Caco-2 (cell line): ENCODE results near the gene TMEM217. TPM values are rescaled to one million over a fixed set of nuclear protein-coding genes. Genes with fewer than 3 reads are reported as not detected.

Source experiments
- BruUV-seq: library from RNA; stranded (reverse); fragments of 400-500 nt; replicated peaks from 2 replicates; lab custom pipeline; 2021; lab: Mats Ljungman, UMichigan
- CTCF ChIA-PET: fragments of 300-600 bp; sonication (Branson Sonifier 250); formaldehyde crosslinking; loops from one replicate; lab custom pipeline; 2022; ENCODE audit warnings: antibody characterized with exemption; lab: Charles Lee
- POLR2A ChIA-PET: fragments of 300-600 bp; sonication (Branson Sonifier 250); formaldehyde crosslinking; loops from one replicate; lab custom pipeline; 2022; ENCODE audit warnings: antibody characterized with exemption; lab: Charles Lee
- DNase-seq, 2 experiments: peaks; one replicate each; pipeline versions ENCODE4 v3.0.0 to v3.0.0-alpha.2; 2020 to 2022
- H3K27me3 ChIP-seq: replicated peaks from 2 replicates; pipeline ENCODE4 v1.6.0; 2011; ENCODE audit warnings: low read length; ENCODE audit not compliant: control insufficient read depth, insufficient read depth
- H3K36me3 ChIP-seq: 2 replicates; pipeline ENCODE4 v1.5.1; 2011; ENCODE audit warnings: low read length; ENCODE audit not compliant: control insufficient read depth, insufficient read depth
- H3K4me1 ChIP-seq: fragments of 250-450 bp; sonication (Bioruptor Pico); 2 replicates; pipeline ENCODE4 v1.5.1; 2020; ENCODE audit warnings: mild to moderate bottlenecking
- H3K4me3 ChIP-seq: 2 replicates; pipeline ENCODE4 v1.5.1; 2011; ENCODE audit warnings: low read depth, mild to moderate bottlenecking, control low read depth, low read length
- H3K9me3 ChIP-seq: fragments of 250-450 bp; sonication (Bioruptor Pico); 2 replicates; pipeline ENCODE4 v1.5.1; 2020; ENCODE audit warnings: mild to moderate bottlenecking, moderate library complexity
- H3K27ac Mint-ChIP-seq: one replicate; pipeline ENCODE4 v1.8.0; 2022; ENCODE audit warnings: mixed read lengths; ENCODE audit not compliant: unreplicated experiment
- H3K27me3 Mint-ChIP-seq: one replicate; pipeline ENCODE4 v1.8.0; 2022; ENCODE audit warnings: mixed read lengths; ENCODE audit not compliant: insufficient read depth, unreplicated experiment
- H3K36me3 Mint-ChIP-seq: one replicate; pipeline ENCODE4 v1.8.0; 2022; ENCODE audit warnings: mild to moderate bottlenecking, mixed read lengths; ENCODE audit not compliant: insufficient read depth, unreplicated experiment
- H3K4me1 Mint-ChIP-seq: one replicate; pipeline ENCODE4 v1.8.0; 2022; ENCODE audit warnings: low read depth, mixed read lengths; ENCODE audit not compliant: unreplicated experiment
- H3K4me3 Mint-ChIP-seq: one replicate; pipeline ENCODE4 v1.8.0; 2022; ENCODE audit warnings: mild to moderate bottlenecking, moderate library complexity, mixed read lengths; ENCODE audit not compliant: unreplicated experiment
- H3K9me3 Mint-ChIP-seq: one replicate; pipeline ENCODE4 v1.8.0; 2022; ENCODE audit warnings: mixed read lengths; ENCODE audit not compliant: unreplicated experiment
- CTCF ChIP-seq, 2 experiments: fragments of 200-600 bp in 1 of 2; IDR thresholded peaks; 1 replicate in 1 of 2; 2 replicates in 1 of 2; pipeline versions ENCODE4 v1.5.1 to v1.8.0; 2011 to 2022; ENCODE audit warnings: antibody characterized with exemption in 1 of 2, control low read depth in 1 of 2, inconsistent platforms in 1 of 2, low read depth in 1 of 2, low read length in 1 of 2, mild to moderate bottlenecking in 1 of 2, moderate library complexity in 1 of 2; ENCODE audit not compliant: insufficient read depth in 1 of 2, severe bottlenecking in 1 of 2, unreplicated experiment in 1 of 2
- intact Hi-C: fragments of 100-400 bp; cut with micrococcal nuclease; formaldehyde crosslinking; loops from one replicate; pipeline ENCODE4 v1.10.0; 2022; ENCODE audit not compliant: unreplicated experiment
- total RNA-seq: library from RNA; stranded (reverse); gene quantifications from 2 replicates; pipeline ENCODE4 v1.2.3, GENCODE V29; 2022

The TMEM217 gene
- total RNA-seq, 1 experiment from 2014 or later: 1.6 TPM

GRCh38 chr6:37257320-37257633, 667 bp downstream of the TMEM217 start:
- CTCF ChIA-PET: interaction anchor here (0.9 to 2.7 kb wide), 7 partner anchors 11 to 239 kb away, joined by 3 to 15 read pairs (median 4); no protein-coding TSS in a partner anchor
- BruUV-seq: no TSS peak
- H3K36me3 Mint-ChIP-seq: peaks cover 11% of the 10 kb centered on the region
- no peak for DNase-seq
- no peaks in the 10 kb centered on the region for H3K27me3 Mint-ChIP-seq
- peaks cover 14% of the 10 kb centered on the region for H3K4me1 Mint-ChIP-seq
- H3K27ac Mint-ChIP-seq: peak overlapping the region; percentile 95
- H3K4me1 ChIP-seq: peaks cover 4% of the 10 kb centered on the region; the same call in 1 of the 2 replicates
- TF ChIP-seq CTCF (IDR thresholded peaks at IDR 0.05; ENCODE audit: insufficient read depth in 1 of 2, low read depth in 1 of 2, low read length in 1 of 2, severe bottlenecking in 1 of 2, unreplicated experiment in 1 of 2): no peak
- POLR2A ChIA-PET: interaction anchor here (0.5 to 2.2 kb wide), 6 partner anchors 12 to 1342 kb away, joined by 3 to 13 read pairs (median 3); no protein-coding TSS in a partner anchor
- H3K4me3 ChIP-seq: peak overlapping the region; percentile 81
- no peaks in the 10 kb centered on the region for H3K9me3 ChIP-seq
- no peaks in the 10 kb centered on the region for H3K36me3 ChIP-seq
- H3K9me3 Mint-ChIP-seq: no peaks in the 10 kb centered on the region
- no peaks in the 10 kb centered on the region for H3K27me3 ChIP-seq
- H3K4me3 Mint-ChIP-seq: peak overlapping the region; percentile 97
- intact Hi-C loops: loop anchor here (2.0 kb wide), 1 partner anchor 34 kb away; no protein-coding TSS in a partner anchor

- no peaks in the 10 kb centered on the region for H3K27me3 Mint-ChIP-seq
- DNase-seq: no peak
- Histone ChIP-seq H3K36me3 (no peaks in the 10 kb centered on the region), H3K9me3 (no peaks in the 10 kb centered on the region), H3K27me3 (no peaks in the 10 kb centered on the region), H3K4me3 (peak overlapping the region; percentile 81), H3K4me1 (peaks cover 4% of the 10 kb centered on the region; the same call in 1 of the 2 replicates)
- H3K36me3 Mint-ChIP-seq: peaks cover 8% of the 10 kb centered on the region
- peaks cover 14% of the 10 kb centered on the region for H3K4me1 Mint-ChIP-seq
- ChIA-PET POLR2A (interaction anchor here (0.5 to 2.2 kb wide), 6 partner anchors 11 to 1342 kb away, joined by 3 to 13 read pairs (median 3); no protein-coding TSS in a partner anchor), CTCF (interaction anchor here (0.6 to 2.7 kb wide), 7 partner anchors 10 to 239 kb away, joined by 3 to 15 read pairs (median 4); no protein-coding TSS in a partner anchor)
- intact Hi-C loops: loop anchor here (2.0 kb wide), 1 partner anchor 34 kb away; no protein-coding TSS in a partner anchor
- no peak for TF ChIP-seq CTCF (IDR thresholded peaks at IDR 0.05; ENCODE audit: insufficient read depth in 1 of 2, low read depth in 1 of 2, low read length in 1 of 2, severe bottlenecking in 1 of 2, unreplicated experiment in 1 of 2)
- BruUV-seq: TSS peak; percentile 40
- H3K4me3 Mint-ChIP-seq: peak overlapping the region; percentile 97
- H3K27ac Mint-ChIP-seq: peak overlapping the region; percentile 95
- H3K9me3 Mint-ChIP-seq: no peaks in the 10 kb centered on the region
Observed at GRCh38 chr6:37256692-37257319, 1.1 kb downstream of the TMEM217 start.

GRCh38 chr6:37254881-37255280, 3.1 kb downstream of the TMEM217 start:
- no peaks in the 10 kb centered on the region for H3K27me3 Mint-ChIP-seq
- no peak overlapping the region for H3K27ac Mint-ChIP-seq
- POLR2A ChIA-PET: no interaction called here
- DNase-seq: no peak
- Histone ChIP-seq H3K27me3 (no peaks in the 10 kb centered on the region), H3K4me1 (peaks cover 4% of the 10 kb centered on the region; the same call in 1 of the 2 replicates), H3K4me3 (no peak overlapping the region), H3K36me3 (no peaks in the 10 kb centered on the region), H3K9me3 (no peaks in the 10 kb centered on the region)
- no peak for TF ChIP-seq CTCF (IDR thresholded peaks at IDR 0.05; ENCODE audit: insufficient read depth in 1 of 2, low read depth in 1 of 2, low read length in 1 of 2, severe bottlenecking in 1 of 2, unreplicated experiment in 1 of 2)
- BruUV-seq: no TSS peak
- H3K4me1 Mint-ChIP-seq: peaks cover 14% of the 10 kb centered on the region
- CTCF ChIA-PET: no interaction called here
- intact Hi-C loops: no loop called here
- H3K4me3 Mint-ChIP-seq: no peak overlapping the region
- peaks cover 8% of the 10 kb centered on the region for H3K36me3 Mint-ChIP-seq
- no peaks in the 10 kb centered on the region for H3K9me3 Mint-ChIP-seq
